SJSA1 (cell line): ENCODE results near the gene MAU2. TPM values are rescaled to one million over a fixed set of nuclear protein-coding genes. Genes with fewer than 3 reads are reported as not detected.

Source experiments
- DNase-seq, 2 experiments: peaks; one replicate each; pipeline ENCODE4 v3.0.0-alpha.2; 2015 to 2020; ENCODE audit warnings: low spot score in 2 of 2, low read depth in 1 of 2
- H3K27ac ChIP-seq: fragments of 250-450 bp; sonication (Bioruptor Pico); 2 replicates; pipeline ENCODE4 v1.5.1; 2020; ENCODE audit warnings: mild to moderate bottlenecking, moderate library complexity
- H3K27me3 ChIP-seq: fragments of 250-450 bp; sonication (Bioruptor Pico); replicated peaks from 2 replicates; pipeline ENCODE4 v1.5.1; 2020; ENCODE audit warnings: mild to moderate bottlenecking, moderate library complexity
- H3K36me3 ChIP-seq: fragments of 250-450 bp; sonication (Bioruptor Pico); 2 replicates; pipeline ENCODE4 v1.5.1; 2020; ENCODE audit warnings: mild to moderate bottlenecking
- H3K4me1 ChIP-seq: fragments of 250-450 bp; sonication (Bioruptor Pico); replicated peaks from 2 replicates; pipeline ENCODE4 v1.6.1; 2021; ENCODE audit warnings: mild to moderate bottlenecking
- H3K4me3 ChIP-seq: fragments of 250-450 bp; sonication (Bioruptor Pico); 2 replicates; pipeline ENCODE4 v1.5.1; 2020; ENCODE audit warnings: mild to moderate bottlenecking
- H3K9me3 ChIP-seq: fragments of 250-450 bp; sonication (Bioruptor Pico); replicated peaks from 2 replicates; pipeline ENCODE4 v1.5.1; 2020; ENCODE audit warnings: mild to moderate bottlenecking
- total RNA-seq: library from RNA; depleted of rRNA; stranded (reverse); fragments of >200 nt; shearing (Covaris generic); gene quantifications from 2 replicates; pipeline ENCODE4 v1.2.3, GENCODE V29; 2014

Gene MAU2
- total RNA-seq, 1 experiment from 2014 or later, result 19.7 TPM

DNA sequence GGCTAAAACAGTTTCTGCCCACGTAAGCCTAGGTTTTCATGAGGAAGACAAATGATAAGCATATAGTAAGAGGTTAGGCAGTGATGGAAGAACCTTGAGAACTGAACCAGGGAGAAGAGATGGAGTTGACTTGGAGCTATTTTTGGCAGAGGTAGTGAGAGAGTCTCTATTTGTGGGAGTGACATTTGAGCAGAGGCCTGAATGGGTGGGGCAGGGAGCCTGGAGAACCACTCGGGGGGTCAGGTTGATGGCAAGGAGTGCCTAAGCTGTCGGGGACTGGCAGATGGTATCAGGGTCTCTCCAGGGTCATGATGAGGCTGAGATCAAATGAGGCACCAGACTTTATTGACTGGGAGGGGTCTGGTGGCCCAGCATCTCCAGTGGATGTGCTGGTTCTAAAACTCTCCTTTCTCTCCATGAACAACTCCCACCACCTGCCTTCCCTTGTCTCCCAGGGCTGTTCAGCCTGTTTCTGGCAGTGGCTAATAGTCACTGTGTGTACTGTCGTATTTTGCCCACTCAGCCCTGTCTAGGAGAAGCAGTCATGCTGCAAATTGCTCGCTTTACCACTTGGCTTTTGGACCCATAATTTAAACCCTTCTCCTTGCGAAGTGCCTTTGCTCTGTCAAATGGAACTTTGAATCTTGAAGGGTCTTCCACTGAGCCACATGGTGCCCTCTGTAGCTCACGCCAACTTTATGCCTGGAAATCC, 3.6 kb downstream of the MAU2 start:
- H3K27me3 ChIP-seq, result no peaks in the 10 kb centered on the region
- no peak for DNase-seq
- no peak overlapping the region for H3K27ac ChIP-seq
- H3K4me3 ChIP-seq, result no peak overlapping the region
- H3K9me3 ChIP-seq, result no peaks in the 10 kb centered on the region
- peaks cover 14% of the 10 kb centered on the region for H3K4me1 ChIP-seq
- H3K36me3 ChIP-seq, result peaks cover 54% of the 10 kb centered on the region

GRCh38 chr19:19327672-19328071, 7.0 kb downstream of the MAU2 start:
- H3K4me3 ChIP-seq, result no peak overlapping the region
- no peaks in the 10 kb centered on the region for H3K27me3 ChIP-seq
- peaks cover 57% of the 10 kb centered on the region for H3K36me3 ChIP-seq
- H3K4me1 ChIP-seq, result no peaks in the 10 kb centered on the region
- H3K27ac ChIP-seq, result no peak overlapping the region
- no peaks in the 10 kb centered on the region for H3K9me3 ChIP-seq
- DNase-seq, result no peak

- Histone ChIP-seq H3K27ac (no peak overlapping the region), H3K27me3 (no peaks in the 10 kb centered on the region), H3K36me3 (peaks cover 56% of the 10 kb centered on the region), H3K9me3 (no peaks in the 10 kb centered on the region), H3K4me1 (no peaks in the 10 kb centered on the region), H3K4me3 (no peak overlapping the region)
- no peak for DNase-seq
Observed at GRCh38 chr19:19329126-19329525, 8.5 kb downstream of the MAU2 start.

GRCh38 chr19:19334063-19334988, 13.7 kb downstream of the MAU2 start:
- no peak overlapping the region for H3K27ac ChIP-seq
- DNase-seq, result no peak
- no peak overlapping the region for H3K4me3 ChIP-seq
- peaks cover 76% of the 10 kb centered on the region for H3K36me3 ChIP-seq
- H3K9me3 ChIP-seq, result no peaks in the 10 kb centered on the region
- H3K27me3 ChIP-seq, result no peaks in the 10 kb centered on the region
- H3K4me1 ChIP-seq, result no peaks in the 10 kb centered on the region

GRCh38 chr19:19334989-19335344, 14.3 kb downstream of the MAU2 start:
- no peak overlapping the region for H3K4me3 ChIP-seq
- no peak overlapping the region for H3K27ac ChIP-seq
- no peaks in the 10 kb centered on the region for H3K27me3 ChIP-seq
- H3K9me3 ChIP-seq, result no peaks in the 10 kb centered on the region
- no peaks in the 10 kb centered on the region for H3K4me1 ChIP-seq
- DNase-seq, result no peak
- H3K36me3 ChIP-seq, result peaks cover 76% of the 10 kb centered on the region

GRCh38 chr19:19335408-19336158, 15.0 kb downstream of the MAU2 start:
- Histone ChIP-seq H3K27me3 (no peaks in the 10 kb centered on the region), H3K4me1 (no peaks in the 10 kb centered on the region), H3K4me3 (no peak overlapping the region), H3K36me3 (peaks cover 71% of the 10 kb centered on the region), H3K27ac (no peak overlapping the region), H3K9me3 (no peaks in the 10 kb centered on the region)
- no peak for DNase-seq

DNA sequence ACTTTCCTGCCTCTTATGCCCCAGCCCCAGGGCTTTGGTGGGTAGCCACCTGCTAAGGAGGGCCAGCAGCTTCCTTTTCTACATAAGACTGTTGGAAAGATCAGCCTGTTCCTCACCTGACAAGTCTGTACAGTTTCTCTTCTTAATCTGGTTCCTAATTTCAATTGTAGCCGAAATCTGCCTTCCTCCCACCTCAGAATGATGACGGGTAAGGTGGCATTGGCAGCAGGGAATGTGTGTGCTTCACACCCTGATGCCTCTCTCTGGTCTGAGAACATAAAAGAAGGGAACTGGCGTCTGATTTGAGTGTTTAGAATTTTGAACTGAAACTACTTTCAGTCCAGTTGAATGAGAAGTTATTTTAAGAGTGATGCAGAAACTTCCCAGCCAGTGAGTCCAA, 16.0 kb downstream of the MAU2 start:
- H3K4me3 ChIP-seq, result no peak overlapping the region
- no peaks in the 10 kb centered on the region for H3K27me3 ChIP-seq
- no peak for DNase-seq
- no peaks in the 10 kb centered on the region for H3K4me1 ChIP-seq
- no peak overlapping the region for H3K27ac ChIP-seq
- no peaks in the 10 kb centered on the region for H3K9me3 ChIP-seq
- H3K36me3 ChIP-seq, result peaks cover 80% of the 10 kb centered on the region

DNA sequence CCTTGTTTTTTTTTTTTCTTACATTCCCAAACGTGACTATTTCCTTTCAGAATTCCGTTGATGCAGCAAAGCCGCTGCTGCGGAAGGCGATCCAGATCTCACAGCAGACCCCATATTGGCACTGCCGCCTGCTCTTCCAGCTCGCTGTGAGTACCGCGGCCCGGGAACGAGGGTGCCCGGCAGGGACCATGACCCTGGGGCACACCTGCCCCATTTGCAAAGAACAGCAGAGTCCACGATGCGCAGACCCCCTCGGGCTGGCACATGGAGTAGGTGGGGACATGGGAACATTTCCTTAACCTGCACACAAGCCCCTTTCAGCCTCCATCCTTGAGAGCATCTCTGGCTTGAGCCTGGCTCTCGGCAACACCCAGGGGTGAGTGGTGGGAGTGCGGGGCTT, 16.5 kb downstream of the MAU2 start:
- peaks cover 85% of the 10 kb centered on the region for H3K36me3 ChIP-seq

DNA sequence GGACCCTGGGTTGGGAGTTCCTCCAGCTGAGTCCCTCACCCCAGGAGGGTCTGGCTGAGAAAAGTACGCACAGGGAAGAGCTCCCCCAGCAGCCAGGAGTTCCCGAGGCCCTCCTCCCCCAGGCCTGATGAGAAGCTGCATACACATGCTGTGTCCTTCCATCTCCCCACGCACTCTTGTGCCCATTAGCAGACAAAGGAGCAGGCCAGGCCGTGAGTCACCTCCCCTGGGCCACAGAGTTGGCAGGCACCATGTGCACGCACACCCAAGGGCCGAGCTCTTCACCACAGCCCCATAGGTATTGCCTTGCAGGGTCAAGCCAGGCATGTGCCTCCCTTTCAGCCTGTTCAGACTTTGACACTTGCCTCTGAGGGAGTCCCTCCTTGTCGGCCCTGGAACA, 17.5 kb downstream of the MAU2 start:
- H3K27ac ChIP-seq, result no peak overlapping the region
- peaks cover 90% of the 10 kb centered on the region for H3K36me3 ChIP-seq
- H3K4me1 ChIP-seq, result no peaks in the 10 kb centered on the region
- H3K4me3 ChIP-seq, result no peak overlapping the region
- DNase-seq, result no peak
- H3K27me3 ChIP-seq, result no peaks in the 10 kb centered on the region
- H3K9me3 ChIP-seq, result no peaks in the 10 kb centered on the region

More for the DNA sequence above, 16.5 kb downstream of the MAU2 start:
- H3K4me3 ChIP-seq, result no peak overlapping the region
- no peak overlapping the region for H3K27ac ChIP-seq
- no peaks in the 10 kb centered on the region for H3K27me3 ChIP-seq
- no peaks in the 10 kb centered on the region for H3K9me3 ChIP-seq
- no peaks in the 10 kb centered on the region for H3K4me1 ChIP-seq
- no peak for DNase-seq

- Histone ChIP-seq H3K27ac (no peak overlapping the region), H3K27me3 (no peaks in the 10 kb centered on the region), H3K4me1 (no peaks in the 10 kb centered on the region), H3K4me3 (no peak overlapping the region), H3K9me3 (no peaks in the 10 kb centered on the region), H3K36me3 (peaks cover 91% of the 10 kb centered on the region)
- no peak for DNase-seq
Observed at GRCh38 chr19:19341026-19341425, 20.4 kb downstream of the MAU2 start.

GRCh38 chr19:19342086-19343015, 21.7 kb downstream of the MAU2 start:
- Histone ChIP-seq H3K27me3 (no peaks in the 10 kb centered on the region), H3K4me1 (no peaks in the 10 kb centered on the region), H3K27ac (no peak overlapping the region), H3K9me3 (no peaks in the 10 kb centered on the region), H3K36me3 (peaks cover 91% of the 10 kb centered on the region), H3K4me3 (no peak overlapping the region)
- peak in 1 of 2 experiments; percentile 23 for DNase-seq

DNA sequence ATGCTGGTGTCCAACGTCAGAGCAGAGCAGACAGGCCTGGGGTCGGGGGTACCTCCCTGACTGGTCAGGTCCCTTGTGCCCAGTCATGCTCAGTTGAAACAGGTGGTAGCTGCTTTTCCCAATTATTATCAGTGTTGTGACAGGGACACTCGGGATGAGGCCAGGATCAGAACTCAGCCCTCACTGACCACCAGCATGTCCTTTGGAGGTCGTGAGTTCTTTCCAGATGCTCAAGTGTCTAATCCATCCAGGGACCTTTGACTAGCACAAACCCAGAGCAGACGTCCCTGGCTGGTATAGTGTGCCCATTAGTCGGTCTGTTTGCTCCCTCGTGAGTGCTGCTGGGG, 22.4 kb downstream of the MAU2 start:
- Histone ChIP-seq H3K36me3 (peaks cover 89% of the 10 kb centered on the region), H3K27me3 (no peaks in the 10 kb centered on the region), H3K9me3 (no peaks in the 10 kb centered on the region), H3K4me3 (no peak overlapping the region), H3K27ac (no peak overlapping the region), H3K4me1 (no peaks in the 10 kb centered on the region)
- no peak for DNase-seq

DNA sequence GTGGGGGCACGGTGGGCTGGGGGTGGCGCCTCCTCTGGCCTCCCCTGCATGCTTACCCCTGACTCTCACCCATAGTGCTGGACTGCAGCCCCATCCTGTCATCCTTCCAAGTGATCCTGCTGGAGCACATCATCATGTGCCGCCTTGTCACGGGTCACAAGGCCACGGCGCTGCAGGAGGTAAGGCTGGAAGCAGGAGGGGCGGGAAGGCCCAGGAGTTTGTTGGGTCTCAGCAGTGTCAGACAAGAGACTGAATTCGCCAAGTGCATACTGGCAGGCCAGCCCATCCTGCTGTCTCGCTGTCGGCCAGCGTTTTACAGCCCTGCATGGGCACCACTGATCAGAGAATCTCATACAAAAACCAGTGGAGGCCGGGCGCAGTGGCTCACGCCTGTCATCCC, 23.1 kb downstream of the MAU2 start:
- no peak overlapping the region for H3K27ac ChIP-seq
- H3K27me3 ChIP-seq, result no peaks in the 10 kb centered on the region
- H3K4me1 ChIP-seq, result no peaks in the 10 kb centered on the region
- H3K9me3 ChIP-seq, result no peaks in the 10 kb centered on the region
- H3K4me3 ChIP-seq, result no peak overlapping the region
- no peak for DNase-seq
- H3K36me3 ChIP-seq, result peaks cover 89% of the 10 kb centered on the region
